ENCODE data around the gene CENPU.

Gene CENPU

DNA sequence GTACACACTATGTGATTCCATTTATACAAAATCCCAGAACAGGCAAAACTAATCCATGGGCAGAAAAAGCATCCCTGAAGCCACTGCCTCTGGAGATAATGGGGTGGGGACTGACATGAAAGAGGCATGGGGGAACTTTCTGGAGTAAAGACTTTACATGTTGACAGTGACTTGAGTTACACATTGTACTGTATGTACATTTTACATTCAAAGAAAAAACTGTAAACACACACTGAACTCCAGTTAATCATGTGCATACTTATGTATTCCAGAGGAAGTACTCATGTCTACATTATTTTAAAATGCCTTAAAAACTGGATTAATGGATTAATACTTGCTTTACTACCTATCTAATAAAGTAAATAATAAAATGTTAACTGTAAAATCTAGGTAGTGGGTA is 21.6 kb downstream of the CENPU start:
- Histone ChIP-seq H3K4me1 (ENCODE audit: control insufficient read depth, insufficient read depth, low read length) (peaks cover 4% of the 10 kb centered on the region), H3K9me3 (ENCODE audit: control insufficient read depth, insufficient read depth, low read depth, low read length) (no peaks in the 10 kb centered on the region), H3K4me3 (ENCODE audit: low read depth, low read length) (no peak overlapping the region), H3K27ac (ENCODE audit: extremely low read depth, low read depth, low read length) (no peak overlapping the region), H3K36me3 (ENCODE audit: control insufficient read depth in 2 of 2, insufficient read depth in 1 of 2, low read length in 2 of 2) (peaks cover 42 to 87% of the 10 kb centered on the region in 2 experiments)
- no peak for TF ChIP-seq ZNF660 (tag by site-specific recombination; IDR thresholded peaks at IDR 0.05)
- TF ChIP-seq, protein P1, sequence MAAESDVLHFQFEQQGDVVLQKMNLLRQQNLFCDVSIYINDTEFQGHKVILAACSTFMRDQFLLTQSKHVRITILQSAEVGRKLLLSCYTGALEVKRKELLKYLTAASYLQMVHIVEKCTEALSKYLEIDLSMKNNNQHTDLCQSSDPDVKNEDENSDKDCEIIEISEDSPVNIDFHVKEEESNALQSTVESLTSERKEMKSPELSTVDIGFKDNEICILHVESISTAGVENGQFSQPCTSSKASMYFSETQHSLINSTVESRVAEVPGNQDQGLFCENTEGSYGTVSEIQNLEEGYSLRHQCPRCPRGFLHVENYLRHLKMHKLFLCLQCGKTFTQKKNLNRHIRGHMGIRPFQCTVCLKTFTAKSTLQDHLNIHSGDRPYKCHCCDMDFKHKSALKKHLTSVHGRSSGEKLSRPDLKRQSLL (tag by site-specific recombination; IDR thresholded peaks at IDR 0.05): no peak
- TF ChIP-seq, protein P2, sequence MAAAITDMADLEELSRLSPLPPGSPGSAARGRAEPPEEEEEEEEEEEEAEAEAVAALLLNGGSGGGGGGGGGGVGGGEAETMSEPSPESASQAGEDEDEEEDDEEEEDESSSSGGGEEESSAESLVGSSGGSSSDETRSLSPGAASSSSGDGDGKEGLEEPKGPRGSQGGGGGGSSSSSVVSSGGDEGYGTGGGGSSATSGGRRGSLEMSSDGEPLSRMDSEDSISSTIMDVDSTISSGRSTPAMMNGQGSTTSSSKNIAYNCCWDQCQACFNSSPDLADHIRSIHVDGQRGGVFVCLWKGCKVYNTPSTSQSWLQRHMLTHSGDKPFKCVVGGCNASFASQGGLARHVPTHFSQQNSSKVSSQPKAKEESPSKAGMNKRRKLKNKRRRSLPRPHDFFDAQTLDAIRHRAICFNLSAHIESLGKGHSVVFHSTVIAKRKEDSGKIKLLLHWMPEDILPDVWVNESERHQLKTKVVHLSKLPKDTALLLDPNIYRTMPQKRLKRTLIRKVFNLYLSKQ (tag by site-specific recombination; IDR thresholded peaks at IDR 0.05; ENCODE audit: borderline replicate concordance): no peak
- no peak for TF ChIP-seq ZNF324 (tag by site-specific recombination; IDR thresholded peaks at IDR 0.05)
- TF ChIP-seq ZNF426 (tag by site-specific recombination; IDR thresholded peaks at IDR 0.05): no peak
- no peak for TF ChIP-seq ZNF146 (tag by site-specific recombination; IDR thresholded peaks at IDR 0.05)
- TF ChIP-seq ZEB2 (tag by site-specific recombination; IDR thresholded peaks at IDR 0.05): no peak
- TF ChIP-seq ZNF302 (tag by site-specific recombination; IDR thresholded peaks at IDR 0.05; ENCODE audit: low read depth): no peak
- TF ChIP-seq ZNF654 (tag by site-specific recombination; IDR thresholded peaks at IDR 0.05; ENCODE audit: low read depth): no peak
- TF ChIP-seq ZNF350 (tag by site-specific recombination; IDR thresholded peaks at IDR 0.05): no peak
- TF ChIP-seq ZFP37 (tag by site-specific recombination; IDR thresholded peaks at IDR 0.05): no peak
- TF ChIP-seq, protein P3, sequence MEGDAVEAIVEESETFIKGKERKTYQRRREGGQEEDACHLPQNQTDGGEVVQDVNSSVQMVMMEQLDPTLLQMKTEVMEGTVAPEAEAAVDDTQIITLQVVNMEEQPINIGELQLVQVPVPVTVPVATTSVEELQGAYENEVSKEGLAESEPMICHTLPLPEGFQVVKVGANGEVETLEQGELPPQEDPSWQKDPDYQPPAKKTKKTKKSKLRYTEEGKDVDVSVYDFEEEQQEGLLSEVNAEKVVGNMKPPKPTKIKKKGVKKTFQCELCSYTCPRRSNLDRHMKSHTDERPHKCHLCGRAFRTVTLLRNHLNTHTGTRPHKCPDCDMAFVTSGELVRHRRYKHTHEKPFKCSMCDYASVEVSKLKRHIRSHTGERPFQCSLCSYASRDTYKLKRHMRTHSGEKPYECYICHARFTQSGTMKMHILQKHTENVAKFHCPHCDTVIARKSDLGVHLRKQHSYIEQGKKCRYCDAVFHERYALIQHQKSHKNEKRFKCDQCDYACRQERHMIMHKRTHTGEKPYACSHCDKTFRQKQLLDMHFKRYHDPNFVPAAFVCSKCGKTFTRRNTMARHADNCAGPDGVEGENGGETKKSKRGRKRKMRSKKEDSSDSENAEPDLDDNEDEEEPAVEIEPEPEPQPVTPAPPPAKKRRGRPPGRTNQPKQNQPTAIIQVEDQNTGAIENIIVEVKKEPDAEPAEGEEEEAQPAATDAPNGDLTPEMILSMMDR (tag by site-specific recombination; IDR thresholded peaks at IDR 0.05): no peak
- TF ChIP-seq ZNF677 (tag by site-specific recombination; IDR thresholded peaks at IDR 0.05): no peak
- no peak for TF ChIP-seq ZNF394 (tag by site-specific recombination; IDR thresholded peaks at IDR 0.05; ENCODE audit: borderline replicate concordance)
- TF ChIP-seq ZNF549 (tag by site-specific recombination; IDR thresholded peaks at IDR 0.05): no peak
- TF ChIP-seq, protein P4, sequence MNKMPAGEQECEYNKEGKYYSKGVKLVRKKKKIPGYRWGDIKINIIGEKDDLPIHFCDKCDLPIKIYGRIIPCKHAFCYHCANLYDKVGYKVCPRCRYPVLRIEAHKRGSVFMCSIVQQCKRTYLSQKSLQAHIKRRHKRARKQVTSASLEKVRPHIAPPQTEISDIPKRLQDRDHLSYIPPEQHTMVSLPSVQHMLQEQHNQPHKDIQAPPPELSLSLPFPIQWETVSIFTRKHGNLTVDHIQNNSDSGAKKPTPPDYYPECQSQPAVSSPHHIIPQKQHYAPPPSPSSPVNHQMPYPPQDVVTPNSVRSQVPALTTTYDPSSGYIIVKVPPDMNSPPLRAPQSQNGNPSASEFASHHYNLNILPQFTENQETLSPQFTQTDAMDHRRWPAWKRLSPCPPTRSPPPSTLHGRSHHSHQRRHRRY (tag by site-specific recombination; IDR thresholded peaks at IDR 0.05): no peak
- TF ChIP-seq, protein P5, sequence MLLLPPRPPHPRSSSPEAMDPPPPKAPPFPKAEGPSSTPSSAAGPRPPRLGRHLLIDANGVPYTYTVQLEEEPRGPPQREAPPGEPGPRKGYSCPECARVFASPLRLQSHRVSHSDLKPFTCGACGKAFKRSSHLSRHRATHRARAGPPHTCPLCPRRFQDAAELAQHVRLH (tag by site-specific recombination; IDR thresholded peaks at IDR 0.05): no peak
- TF ChIP-seq, protein P6, sequence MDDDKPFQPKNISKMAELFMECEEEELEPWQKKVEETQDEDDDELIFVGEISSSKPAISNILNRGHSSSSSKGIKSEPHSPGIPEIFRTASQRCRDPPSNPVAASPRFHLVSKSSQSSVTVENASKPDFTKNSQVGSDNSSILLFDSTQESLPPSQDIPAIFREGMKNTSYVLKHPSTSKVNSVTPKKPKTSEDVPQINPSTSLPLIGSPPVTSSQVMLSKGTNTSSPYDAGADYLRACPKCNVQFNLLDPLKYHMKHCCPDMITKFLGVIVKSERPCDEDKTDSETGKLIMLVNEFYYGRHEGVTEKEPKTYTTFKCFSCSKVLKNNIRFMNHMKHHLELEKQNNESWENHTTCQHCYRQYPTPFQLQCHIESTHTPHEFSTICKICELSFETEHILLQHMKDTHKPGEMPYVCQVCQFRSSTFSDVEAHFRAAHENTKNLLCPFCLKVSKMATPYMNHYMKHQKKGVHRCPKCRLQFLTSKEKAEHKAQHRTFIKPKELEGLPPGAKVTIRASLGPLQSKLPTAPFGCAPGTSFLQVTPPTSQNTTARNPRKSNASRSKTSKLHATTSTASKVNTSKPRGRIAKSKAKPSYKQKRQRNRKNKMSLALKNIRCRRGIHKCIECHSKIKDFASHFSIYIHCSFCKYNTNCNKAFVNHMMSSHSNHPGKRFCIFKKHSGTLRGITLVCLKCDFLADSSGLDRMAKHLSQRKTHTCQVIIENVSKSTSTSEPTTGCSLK (tag by site-specific recombination; IDR thresholded peaks at IDR 0.05): no peak
- TF ChIP-seq, protein P7, sequence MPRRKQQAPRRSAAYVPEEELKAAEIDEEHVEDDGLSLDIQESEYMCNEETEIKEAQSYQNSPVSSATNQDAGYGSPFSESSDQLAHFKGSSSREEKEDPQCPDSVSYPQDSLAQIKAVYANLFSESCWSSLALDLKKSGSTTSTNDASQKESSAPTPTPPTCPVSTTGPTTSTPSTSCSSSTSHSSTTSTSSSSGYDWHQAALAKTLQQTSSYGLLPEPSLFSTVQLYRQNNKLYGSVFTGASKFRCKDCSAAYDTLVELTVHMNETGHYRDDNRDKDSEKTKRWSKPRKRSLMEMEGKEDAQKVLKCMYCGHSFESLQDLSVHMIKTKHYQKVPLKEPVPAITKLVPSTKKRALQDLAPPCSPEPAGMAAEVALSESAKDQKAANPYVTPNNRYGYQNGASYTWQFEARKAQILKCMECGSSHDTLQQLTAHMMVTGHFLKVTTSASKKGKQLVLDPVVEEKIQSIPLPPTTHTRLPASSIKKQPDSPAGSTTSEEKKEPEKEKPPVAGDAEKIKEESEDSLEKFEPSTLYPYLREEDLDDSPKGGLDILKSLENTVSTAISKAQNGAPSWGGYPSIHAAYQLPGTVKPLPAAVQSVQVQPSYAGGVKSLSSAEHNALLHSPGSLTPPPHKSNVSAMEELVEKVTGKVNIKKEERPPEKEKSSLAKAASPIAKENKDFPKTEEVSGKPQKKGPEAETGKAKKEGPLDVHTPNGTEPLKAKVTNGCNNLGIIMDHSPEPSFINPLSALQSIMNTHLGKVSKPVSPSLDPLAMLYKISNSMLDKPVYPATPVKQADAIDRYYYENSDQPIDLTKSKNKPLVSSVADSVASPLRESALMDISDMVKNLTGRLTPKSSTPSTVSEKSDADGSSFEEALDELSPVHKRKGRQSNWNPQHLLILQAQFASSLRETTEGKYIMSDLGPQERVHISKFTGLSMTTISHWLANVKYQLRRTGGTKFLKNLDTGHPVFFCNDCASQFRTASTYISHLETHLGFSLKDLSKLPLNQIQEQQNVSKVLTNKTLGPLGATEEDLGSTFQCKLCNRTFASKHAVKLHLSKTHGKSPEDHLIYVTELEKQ (tag by site-specific recombination; IDR thresholded peaks at IDR 0.05; ENCODE audit: borderline replicate concordance): no peak
- TF ChIP-seq, protein P8, sequence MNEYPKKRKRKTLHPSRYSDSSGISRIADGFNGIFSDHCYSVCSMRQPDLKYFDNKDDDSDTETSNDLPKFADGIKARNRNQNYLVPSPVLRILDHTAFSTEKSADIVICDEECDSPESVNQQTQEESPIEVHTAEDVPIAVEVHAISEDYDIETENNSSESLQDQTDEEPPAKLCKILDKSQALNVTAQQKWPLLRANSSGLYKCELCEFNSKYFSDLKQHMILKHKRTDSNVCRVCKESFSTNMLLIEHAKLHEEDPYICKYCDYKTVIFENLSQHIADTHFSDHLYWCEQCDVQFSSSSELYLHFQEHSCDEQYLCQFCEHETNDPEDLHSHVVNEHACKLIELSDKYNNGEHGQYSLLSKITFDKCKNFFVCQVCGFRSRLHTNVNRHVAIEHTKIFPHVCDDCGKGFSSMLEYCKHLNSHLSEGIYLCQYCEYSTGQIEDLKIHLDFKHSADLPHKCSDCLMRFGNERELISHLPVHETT (tag by site-specific recombination; IDR thresholded peaks at IDR 0.05): no peak
- ChIA-PET POLR2A (interaction anchor here (0.7 kb wide), 1 partner anchor 133 kb away, joined by 5 read pairs; no protein-coding TSS in a partner anchor), CTCF (no interaction called here)

All from HEK293 (cell line).